Activated CD4-positive, alpha-beta T cell treated with anti-CD3 and anti-CD28 coated beads for 48 hours (primary cell): ENCODE data around the gene WASF3.
"Not testable (repeated sequence)": the region's sequence is repeated elsewhere in the genome, so short reads cannot be mapped to it uniquely, and the experiment has no call there.

Experiments
- DNase-seq: peaks from one replicate; pipeline ENCODE4 v3.0.0-alpha.2; 2020

WASF3 gene

DNA sequence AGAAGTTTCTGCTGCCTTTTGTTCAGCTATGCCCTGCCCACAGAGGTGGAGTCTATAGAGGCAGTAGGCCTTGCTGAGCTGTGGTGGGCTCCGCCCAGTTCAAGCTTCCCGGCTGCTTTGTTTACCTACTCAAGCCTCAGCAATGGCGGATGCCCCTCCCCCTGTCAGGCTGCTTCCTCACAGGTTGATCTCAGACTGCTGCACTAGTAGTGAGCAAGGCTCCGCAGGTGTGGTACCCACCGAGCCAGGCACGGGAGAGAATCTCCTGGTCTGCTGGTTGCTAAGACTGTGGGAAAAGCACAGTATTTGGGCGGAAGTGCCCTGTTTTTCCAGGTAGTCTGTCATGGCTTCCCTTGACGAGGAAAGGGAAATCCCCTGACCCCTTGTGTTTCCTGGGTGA lies 78.6 kb downstream of the WASF3 start:
- not testable (repeated sequence) for DNase-seq

- DNase-seq, result no peak
Measured at GRCh38 chr13:26646603-26647002, 89.1 kb downstream of the WASF3 start.

GRCh38 chr13:26651234-26651633 lies 93.8 kb downstream of the WASF3 start:
- DNase-seq, result no peak

- DNase-seq, result no peak
Measured at GRCh38 chr13:26653310-26653709, 95.8 kb downstream of the WASF3 start.

- DNase-seq, result no peak
Measured at GRCh38 chr13:26653842-26654241, 96.4 kb downstream of the WASF3 start.

GRCh38 chr13:26656919-26657318 lies 99.4 kb downstream of the WASF3 start:
- no peak for DNase-seq

- DNase-seq, result no peak
Measured at GRCh38 chr13:26658448-26659385, 101.2 kb downstream of the WASF3 start.

DNA sequence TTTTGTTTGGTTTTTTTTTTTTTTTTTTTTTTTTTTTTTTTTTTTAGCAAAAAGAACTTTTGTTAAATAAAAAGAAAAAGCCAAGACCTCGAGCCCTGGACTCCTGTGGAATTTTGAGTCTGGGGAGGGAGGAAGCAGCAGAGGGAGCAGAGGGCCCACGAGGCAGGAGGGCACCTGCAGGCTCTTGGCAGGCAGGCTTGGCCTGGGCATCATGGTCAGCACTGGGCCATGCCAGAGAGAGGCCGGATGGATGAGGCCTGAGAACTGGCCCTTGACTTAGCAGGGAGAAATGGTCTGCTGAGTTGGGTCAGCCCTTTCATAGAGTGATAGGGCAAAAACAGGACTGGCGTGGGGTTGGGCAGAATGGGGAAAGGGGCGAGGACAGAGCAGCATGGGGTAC lies 102.7 kb downstream of the WASF3 start:
- DNase-seq, result no peak

GRCh38 chr13:26660766-26661165 lies 103.3 kb downstream of the WASF3 start:
- DNase-seq, result no peak

GRCh38 chr13:26663791-26664190 lies 106.3 kb downstream of the WASF3 start:
- no peak for DNase-seq

- DNase-seq, result no peak
Measured at GRCh38 chr13:26664286-26664685, 106.8 kb downstream of the WASF3 start.

- DNase-seq, result no peak
Measured at GRCh38 chr13:26664876-26665275, 107.4 kb downstream of the WASF3 start.

GRCh38 chr13:26668357-26669146 lies 111.1 kb downstream of the WASF3 start:
- DNase-seq, result no peak

GRCh38 chr13:26673890-26674289 lies 116.4 kb downstream of the WASF3 start:
- no peak for DNase-seq

GRCh38 chr13:26677156-26677555 lies 119.7 kb downstream of the WASF3 start:
- no peak for DNase-seq

GRCh38 chr13:26678330-26678729 lies 120.8 kb downstream of the WASF3 start:
- DNase-seq, result no peak

GRCh38 chr13:26678796-26679195 lies 121.3 kb downstream of the WASF3 start:
- DNase-seq, result no peak

DNA sequence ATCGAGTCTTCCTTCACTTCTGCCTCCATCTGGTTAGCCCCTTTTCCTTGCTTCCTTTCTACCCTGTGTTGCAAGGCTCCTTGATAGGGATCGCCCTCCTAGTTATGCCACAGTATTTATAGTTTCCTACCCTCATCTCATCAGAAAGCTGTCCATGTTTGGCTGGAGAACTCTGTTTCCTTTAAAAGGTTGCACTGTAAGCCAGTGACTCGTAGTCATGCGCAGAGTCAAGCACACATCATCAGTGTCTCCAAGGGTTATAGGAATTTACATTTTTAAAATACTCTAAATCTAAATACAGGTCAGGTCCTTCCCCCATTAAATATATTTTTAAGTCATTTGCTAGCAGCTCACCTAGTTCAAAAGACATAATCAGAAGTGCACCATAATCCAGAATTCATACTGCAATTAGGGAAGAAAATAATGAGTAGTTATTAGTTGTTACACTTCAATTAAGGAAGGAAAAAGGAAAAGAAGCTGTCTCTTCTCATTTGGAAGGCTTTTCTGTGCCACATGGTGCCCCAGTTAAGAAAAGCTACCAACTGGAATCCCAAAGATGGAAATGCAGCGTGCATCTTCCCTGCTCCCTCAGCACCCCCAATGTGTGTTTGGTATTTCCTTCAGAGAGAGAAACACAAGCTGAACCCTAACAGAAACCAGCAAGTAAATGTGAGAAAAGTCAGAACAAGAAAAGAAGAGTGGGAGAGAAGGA lies 122.1 kb downstream of the WASF3 start:
- DNase-seq, result no peak

- no peak for DNase-seq
Measured at GRCh38 chr13:26680123-26680450, 122.6 kb downstream of the WASF3 start.

DNA sequence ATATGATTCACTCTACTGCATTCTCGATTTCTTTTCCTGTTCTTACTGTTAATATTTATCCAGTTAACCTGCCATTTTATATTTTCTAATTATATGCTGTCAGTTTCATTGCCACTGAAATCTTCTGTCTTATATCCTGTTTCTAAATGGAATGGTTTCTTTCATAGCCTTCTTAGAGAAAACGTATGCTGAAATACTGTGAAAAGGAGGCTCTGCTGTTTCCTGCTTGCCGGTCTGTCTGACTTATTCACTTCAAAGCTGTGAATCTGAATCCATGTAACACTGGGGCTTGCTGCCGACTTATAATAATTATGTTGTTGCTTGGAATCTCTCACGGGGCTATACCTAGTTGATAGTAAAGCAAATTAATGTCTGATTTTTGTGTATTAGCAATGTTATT lies 123.1 kb downstream of the WASF3 start:
- no peak for DNase-seq

GRCh38 chr13:26681036-26681435 lies 123.6 kb downstream of the WASF3 start:
- no peak for DNase-seq

GRCh38 chr13:26682606-26683005 lies 125.1 kb downstream of the WASF3 start:
- DNase-seq, result no peak

DNA sequence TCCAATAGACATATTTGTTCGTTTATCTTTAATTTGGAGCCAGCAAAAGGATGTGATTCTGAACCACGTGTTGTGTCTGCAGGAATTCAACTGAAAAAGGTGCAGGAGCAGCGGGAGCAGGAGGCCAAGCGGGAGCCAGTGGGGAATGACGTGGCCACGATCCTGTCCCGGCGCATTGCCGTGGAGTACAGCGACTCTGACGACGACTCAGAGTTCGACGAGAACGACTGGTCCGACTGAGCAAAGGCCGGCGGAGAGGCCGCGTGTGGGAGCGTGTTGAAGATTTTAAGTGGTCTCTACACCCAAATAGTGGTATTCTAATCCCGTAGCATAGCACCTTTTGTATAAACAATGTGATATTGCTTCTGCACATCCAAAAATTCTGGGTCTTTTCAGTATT lies 128.1 kb downstream of the WASF3 start:
- no peak for DNase-seq

GRCh38 chr13:26686285-26686684 lies 128.8 kb downstream of the WASF3 start:
- no peak for DNase-seq
